ENCODE results near the gene PNMA6F.

DNA sequence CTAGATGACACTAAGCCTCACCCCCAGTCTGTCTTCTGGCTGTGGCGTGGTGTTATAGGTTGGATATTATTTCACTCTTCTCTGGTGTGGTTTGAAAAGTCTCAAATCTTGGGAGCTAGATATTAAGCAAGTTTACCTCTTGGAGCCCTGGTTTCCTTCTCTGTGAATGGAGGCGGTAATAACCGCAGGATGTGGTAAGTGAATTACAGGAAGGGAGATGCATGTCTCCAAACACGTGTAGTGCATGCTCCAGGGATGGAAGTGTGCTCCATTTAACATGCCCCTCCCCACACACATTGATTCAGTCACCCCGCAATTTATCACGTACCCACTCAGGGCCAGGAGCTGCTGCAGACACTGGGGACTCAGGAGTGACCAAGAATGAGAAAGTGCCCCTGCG, 17.3 kb upstream of the PNMA6F start:
- TF ChIP-seq, protein P1, sequence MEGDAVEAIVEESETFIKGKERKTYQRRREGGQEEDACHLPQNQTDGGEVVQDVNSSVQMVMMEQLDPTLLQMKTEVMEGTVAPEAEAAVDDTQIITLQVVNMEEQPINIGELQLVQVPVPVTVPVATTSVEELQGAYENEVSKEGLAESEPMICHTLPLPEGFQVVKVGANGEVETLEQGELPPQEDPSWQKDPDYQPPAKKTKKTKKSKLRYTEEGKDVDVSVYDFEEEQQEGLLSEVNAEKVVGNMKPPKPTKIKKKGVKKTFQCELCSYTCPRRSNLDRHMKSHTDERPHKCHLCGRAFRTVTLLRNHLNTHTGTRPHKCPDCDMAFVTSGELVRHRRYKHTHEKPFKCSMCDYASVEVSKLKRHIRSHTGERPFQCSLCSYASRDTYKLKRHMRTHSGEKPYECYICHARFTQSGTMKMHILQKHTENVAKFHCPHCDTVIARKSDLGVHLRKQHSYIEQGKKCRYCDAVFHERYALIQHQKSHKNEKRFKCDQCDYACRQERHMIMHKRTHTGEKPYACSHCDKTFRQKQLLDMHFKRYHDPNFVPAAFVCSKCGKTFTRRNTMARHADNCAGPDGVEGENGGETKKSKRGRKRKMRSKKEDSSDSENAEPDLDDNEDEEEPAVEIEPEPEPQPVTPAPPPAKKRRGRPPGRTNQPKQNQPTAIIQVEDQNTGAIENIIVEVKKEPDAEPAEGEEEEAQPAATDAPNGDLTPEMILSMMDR (IDR thresholded peaks at IDR 0.05): no peak
- TF ChIP-seq POLR2A (IDR thresholded peaks at IDR 0.05): no peak

Measured in adrenal gland (tissue), 5 donors.